ENCODE measurements around the gene CEP170. TPM values are rescaled to one million over a fixed set of nuclear protein-coding genes. Genes with fewer than 3 reads are reported as not detected.
A peak's percentile ranks its signal among the peaks of the same experiment; 100 is the strongest.

Gene CEP170
- total RNA-seq, 1 experiment from 2014 or later, result 94.7 TPM

DNA sequence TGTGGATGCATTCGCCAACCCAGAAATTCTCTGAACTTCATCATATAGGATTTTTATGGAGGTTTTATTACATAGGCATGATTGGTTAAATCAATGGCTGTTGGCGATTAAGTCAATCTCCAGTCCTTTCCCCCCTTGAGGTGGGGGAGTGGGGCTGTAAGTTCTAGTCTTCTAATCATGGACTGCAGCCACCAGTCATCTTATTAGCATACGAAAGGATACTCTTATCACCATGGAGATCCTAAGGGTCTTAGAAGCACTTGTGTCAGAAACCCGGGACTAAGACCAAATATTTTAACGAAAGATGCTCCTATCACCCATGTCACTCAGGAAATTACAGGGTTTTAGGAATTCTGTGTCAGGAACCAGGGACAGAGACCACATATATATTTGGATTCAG is 37.0 kb upstream of the CEP170 start:
- DNase-seq (ENCODE audit: low spot score) (no peak), ATAC-seq (peak; percentile 57)
- POLR2A ChIA-PET, result no interaction called here
- Mint-ChIP-seq H3K27ac (no peak overlapping the region), H3K4me3 (no peak overlapping the region), H3K36me3 (peaks cover 10% of the 10 kb centered on the region; the same call in 1 of the 2 replicates), H3K4me1 (peaks cover 18% of the 10 kb centered on the region), H3K27me3 (ENCODE audit: low read depth) (no peaks in the 10 kb centered on the region), H3K9me3 (no peaks in the 10 kb centered on the region)
- TF ChIP-seq ZNF121 (CRISPR knock-in tag; IDR thresholded peaks at IDR 0.05) (no peak), FOXK1 (CRISPR knock-in tag; IDR thresholded peaks at IDR 0.05) (no peak), ATF1 (CRISPR knock-in tag; IDR thresholded peaks at IDR 0.05) (no peak), JAZF1 (CRISPR knock-in tag; IDR thresholded peaks at IDR 0.05) (no peak), TP53 (CRISPR knock-in tag; IDR thresholded peaks at IDR 0.05) (no peak), TCF7 (CRISPR knock-in tag; IDR thresholded peaks at IDR 0.05; ENCODE audit: low read depth) (no peak), HMGA2 (CRISPR knock-in tag; IDR thresholded peaks at IDR 0.05) (no peak), PRRX2 (CRISPR knock-in tag; IDR thresholded peaks at IDR 0.05) (no peak), TEAD1 (CRISPR knock-in tag; IDR thresholded peaks at IDR 0.05) (no peak)
- TF ChIP-seq, protein P1, sequence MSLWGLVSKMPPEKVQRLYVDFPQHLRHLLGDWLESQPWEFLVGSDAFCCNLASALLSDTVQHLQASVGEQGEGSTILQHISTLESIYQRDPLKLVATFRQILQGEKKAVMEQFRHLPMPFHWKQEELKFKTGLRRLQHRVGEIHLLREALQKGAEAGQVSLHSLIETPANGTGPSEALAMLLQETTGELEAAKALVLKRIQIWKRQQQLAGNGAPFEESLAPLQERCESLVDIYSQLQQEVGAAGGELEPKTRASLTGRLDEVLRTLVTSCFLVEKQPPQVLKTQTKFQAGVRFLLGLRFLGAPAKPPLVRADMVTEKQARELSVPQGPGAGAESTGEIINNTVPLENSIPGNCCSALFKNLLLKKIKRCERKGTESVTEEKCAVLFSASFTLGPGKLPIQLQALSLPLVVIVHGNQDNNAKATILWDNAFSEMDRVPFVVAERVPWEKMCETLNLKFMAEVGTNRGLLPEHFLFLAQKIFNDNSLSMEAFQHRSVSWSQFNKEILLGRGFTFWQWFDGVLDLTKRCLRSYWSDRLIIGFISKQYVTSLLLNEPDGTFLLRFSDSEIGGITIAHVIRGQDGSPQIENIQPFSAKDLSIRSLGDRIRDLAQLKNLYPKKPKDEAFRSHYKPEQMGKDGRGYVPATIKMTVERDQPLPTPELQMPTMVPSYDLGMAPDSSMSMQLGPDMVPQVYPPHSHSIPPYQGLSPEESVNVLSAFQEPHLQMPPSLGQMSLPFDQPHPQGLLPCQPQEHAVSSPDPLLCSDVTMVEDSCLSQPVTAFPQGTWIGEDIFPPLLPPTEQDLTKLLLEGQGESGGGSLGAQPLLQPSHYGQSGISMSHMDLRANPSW (CRISPR knock-in tag; conservative IDR thresholded peaks at IDR 0.05; ENCODE audit: low read depth), result no peak
- TF ChIP-seq, protein P2, sequence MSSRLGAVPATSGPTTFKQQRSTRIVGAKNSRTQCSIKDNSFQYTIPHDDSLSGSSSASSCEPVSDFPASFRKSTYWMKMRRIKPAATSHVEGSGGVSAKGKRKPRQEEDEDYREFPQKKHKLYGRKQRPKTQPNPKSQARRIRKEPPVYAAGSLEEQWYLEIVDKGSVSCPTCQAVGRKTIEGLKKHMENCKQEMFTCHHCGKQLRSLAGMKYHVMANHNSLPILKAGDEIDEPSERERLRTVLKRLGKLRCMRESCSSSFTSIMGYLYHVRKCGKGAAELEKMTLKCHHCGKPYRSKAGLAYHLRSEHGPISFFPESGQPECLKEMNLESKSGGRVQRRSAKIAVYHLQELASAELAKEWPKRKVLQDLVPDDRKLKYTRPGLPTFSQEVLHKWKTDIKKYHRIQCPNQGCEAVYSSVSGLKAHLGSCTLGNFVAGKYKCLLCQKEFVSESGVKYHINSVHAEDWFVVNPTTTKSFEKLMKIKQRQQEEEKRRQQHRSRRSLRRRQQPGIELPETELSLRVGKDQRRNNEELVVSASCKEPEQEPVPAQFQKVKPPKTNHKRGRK (CRISPR knock-in tag; IDR thresholded peaks at IDR 0.05; ENCODE audit: borderline replicate concordance), result no peak
- TF ChIP-seq, protein P3, sequence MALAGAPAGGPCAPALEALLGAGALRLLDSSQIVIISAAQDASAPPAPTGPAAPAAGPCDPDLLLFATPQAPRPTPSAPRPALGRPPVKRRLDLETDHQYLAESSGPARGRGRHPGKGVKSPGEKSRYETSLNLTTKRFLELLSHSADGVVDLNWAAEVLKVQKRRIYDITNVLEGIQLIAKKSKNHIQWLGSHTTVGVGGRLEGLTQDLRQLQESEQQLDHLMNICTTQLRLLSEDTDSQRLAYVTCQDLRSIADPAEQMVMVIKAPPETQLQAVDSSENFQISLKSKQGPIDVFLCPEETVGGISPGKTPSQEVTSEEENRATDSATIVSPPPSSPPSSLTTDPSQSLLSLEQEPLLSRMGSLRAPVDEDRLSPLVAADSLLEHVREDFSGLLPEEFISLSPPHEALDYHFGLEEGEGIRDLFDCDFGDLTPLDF (CRISPR knock-in tag; IDR thresholded peaks at IDR 0.05), result no peak
- TF ChIP-seq, protein P4, sequence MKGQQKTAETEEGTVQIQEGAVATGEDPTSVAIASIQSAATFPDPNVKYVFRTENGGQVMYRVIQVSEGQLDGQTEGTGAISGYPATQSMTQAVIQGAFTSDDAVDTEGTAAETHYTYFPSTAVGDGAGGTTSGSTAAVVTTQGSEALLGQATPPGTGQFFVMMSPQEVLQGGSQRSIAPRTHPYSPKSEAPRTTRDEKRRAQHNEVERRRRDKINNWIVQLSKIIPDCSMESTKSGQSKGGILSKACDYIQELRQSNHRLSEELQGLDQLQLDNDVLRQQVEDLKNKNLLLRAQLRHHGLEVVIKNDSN (CRISPR knock-in tag; IDR thresholded peaks at IDR 0.05), result no peak
- TF ChIP-seq, protein P5, sequence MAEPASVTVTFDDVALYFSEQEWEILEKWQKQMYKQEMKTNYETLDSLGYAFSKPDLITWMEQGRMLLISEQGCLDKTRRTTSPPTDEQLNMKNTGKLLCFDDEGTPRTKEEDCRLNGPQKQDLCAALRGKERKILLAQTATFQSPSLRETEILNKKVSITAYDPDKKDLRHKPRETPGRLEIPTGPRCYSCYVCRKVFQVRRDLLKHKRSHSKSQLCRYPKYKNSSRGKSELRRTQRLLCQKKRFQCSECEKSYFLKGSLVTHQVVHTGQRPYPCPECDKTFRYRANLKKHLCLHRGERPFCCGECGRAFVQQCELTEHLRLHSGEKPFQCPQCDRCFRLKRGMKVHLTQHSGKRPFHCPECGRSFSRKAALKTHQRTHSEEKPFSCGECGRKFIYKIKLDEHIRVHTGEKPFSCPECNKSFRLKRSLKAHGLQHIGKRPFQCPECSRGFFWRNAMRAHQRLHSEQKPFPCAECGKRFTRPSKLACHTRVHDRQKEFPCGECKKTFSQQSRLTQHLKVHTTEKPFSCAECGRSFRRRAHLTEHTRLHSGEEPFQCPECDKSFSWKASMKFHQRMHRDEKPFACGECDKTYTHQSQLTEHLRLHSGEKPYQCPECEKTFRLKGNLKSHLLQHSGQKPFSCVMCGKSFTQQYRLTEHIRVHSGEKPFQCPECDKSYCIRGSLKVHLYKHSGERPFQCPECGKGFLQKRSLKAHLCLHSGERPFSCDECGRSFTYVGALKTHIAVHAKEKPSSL (CRISPR knock-in tag; conservative IDR thresholded peaks at IDR 0.05), result no peak
- TF ChIP-seq, protein P6, sequence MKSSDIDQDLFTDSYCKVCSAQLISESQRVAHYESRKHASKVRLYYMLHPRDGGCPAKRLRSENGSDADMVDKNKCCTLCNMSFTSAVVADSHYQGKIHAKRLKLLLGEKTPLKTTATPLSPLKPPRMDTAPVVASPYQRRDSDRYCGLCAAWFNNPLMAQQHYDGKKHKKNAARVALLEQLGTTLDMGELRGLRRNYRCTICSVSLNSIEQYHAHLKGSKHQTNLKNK (CRISPR knock-in tag; IDR thresholded peaks at IDR 0.05), result no peak
- TF ChIP-seq, protein P7, sequence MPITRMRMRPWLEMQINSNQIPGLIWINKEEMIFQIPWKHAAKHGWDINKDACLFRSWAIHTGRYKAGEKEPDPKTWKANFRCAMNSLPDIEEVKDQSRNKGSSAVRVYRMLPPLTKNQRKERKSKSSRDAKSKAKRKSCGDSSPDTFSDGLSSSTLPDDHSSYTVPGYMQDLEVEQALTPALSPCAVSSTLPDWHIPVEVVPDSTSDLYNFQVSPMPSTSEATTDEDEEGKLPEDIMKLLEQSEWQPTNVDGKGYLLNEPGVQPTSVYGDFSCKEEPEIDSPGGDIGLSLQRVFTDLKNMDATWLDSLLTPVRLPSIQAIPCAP (CRISPR knock-in tag; IDR thresholded peaks at IDR 0.05), result no peak
- TF ChIP-seq, protein P8, sequence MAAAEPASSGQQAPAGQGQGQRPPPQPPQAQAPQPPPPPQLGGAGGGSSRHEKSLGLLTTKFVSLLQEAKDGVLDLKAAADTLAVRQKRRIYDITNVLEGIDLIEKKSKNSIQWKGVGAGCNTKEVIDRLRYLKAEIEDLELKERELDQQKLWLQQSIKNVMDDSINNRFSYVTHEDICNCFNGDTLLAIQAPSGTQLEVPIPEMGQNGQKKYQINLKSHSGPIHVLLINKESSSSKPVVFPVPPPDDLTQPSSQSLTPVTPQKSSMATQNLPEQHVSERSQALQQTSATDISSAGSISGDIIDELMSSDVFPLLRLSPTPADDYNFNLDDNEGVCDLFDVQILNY (CRISPR knock-in tag; IDR thresholded peaks at IDR 0.05), result no peak
- TF ChIP-seq, protein P9, sequence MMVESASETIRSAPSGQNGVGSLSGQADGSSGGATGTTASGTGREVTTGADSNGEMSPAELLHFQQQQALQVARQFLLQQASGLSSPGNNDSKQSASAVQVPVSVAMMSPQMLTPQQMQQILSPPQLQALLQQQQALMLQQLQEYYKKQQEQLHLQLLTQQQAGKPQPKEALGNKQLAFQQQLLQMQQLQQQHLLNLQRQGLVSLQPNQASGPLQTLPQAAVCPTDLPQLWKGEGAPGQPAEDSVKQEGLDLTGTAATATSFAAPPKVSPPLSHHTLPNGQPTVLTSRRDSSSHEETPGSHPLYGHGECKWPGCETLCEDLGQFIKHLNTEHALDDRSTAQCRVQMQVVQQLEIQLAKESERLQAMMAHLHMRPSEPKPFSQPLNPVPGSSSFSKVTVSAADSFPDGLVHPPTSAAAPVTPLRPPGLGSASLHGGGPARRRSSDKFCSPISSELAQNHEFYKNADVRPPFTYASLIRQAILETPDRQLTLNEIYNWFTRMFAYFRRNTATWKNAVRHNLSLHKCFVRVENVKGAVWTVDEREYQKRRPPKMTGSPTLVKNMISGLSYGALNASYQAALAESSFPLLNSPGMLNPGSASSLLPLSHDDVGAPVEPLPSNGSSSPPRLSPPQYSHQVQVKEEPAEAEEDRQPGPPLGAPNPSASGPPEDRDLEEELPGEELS (CRISPR knock-in tag; IDR thresholded peaks at IDR 0.05), result no peak
- TF ChIP-seq, protein P10, sequence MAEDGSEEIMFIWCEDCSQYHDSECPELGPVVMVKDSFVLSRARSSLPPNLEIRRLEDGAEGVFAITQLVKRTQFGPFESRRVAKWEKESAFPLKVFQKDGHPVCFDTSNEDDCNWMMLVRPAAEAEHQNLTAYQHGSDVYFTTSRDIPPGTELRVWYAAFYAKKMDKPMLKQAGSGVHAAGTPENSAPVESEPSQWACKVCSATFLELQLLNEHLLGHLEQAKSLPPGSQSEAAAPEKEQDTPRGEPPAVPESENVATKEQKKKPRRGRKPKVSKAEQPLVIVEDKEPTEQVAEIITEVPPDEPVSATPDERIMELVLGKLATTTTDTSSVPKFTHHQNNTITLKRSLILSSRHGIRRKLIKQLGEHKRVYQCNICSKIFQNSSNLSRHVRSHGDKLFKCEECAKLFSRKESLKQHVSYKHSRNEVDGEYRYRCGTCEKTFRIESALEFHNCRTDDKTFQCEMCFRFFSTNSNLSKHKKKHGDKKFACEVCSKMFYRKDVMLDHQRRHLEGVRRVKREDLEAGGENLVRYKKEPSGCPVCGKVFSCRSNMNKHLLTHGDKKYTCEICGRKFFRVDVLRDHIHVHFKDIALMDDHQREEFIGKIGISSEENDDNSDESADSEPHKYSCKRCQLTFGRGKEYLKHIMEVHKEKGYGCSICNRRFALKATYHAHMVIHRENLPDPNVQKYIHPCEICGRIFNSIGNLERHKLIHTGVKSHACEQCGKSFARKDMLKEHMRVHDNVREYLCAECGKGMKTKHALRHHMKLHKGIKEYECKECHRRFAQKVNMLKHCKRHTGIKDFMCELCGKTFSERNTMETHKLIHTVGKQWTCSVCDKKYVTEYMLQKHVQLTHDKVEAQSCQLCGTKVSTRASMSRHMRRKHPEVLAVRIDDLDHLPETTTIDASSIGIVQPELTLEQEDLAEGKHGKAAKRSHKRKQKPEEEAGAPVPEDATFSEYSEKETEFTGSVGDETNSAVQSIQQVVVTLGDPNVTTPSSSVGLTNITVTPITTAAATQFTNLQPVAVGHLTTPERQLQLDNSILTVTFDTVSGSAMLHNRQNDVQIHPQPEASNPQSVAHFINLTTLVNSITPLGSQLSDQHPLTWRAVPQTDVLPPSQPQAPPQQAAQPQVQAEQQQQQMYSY (CRISPR knock-in tag; IDR thresholded peaks at IDR 0.05), result no peak
- CTCF ChIA-PET, result no interaction called here

All from WTC11 (cell line).